Type B pancreatic cell (in vitro differentiated cells): Measurements from ENCODE around the gene PYGO1. TPM values are rescaled to one million over a fixed set of nuclear protein-coding genes. Genes with fewer than 3 reads are reported as not detected.
A peak's percentile ranks its signal among the peaks of the same experiment; 100 is the strongest.

ENCODE experiments used
- DNase-seq: peaks from one replicate; pipeline ENCODE4 v3.0.0; 2021; ENCODE audit warnings: mixed read lengths; ENCODE audit not compliant: unreplicated experiment; ENCODE audit errors: extremely low spot score
- H3K27ac Mint-ChIP-seq: 2 replicates; pipeline ENCODE4 v1.8.0; 2021; ENCODE audit warnings: mild to moderate bottlenecking, mixed read lengths
- H3K27me3 Mint-ChIP-seq: 2 replicates; pipeline ENCODE4 v1.8.0; 2021; ENCODE audit warnings: mixed read lengths
- H3K36me3 Mint-ChIP-seq: 2 replicates; pipeline ENCODE4 v1.8.0; 2021; ENCODE audit warnings: mixed read lengths
- H3K4me1 Mint-ChIP-seq: one replicate; pipeline ENCODE4 v1.8.0; 2021; ENCODE audit warnings: mixed read lengths; ENCODE audit not compliant: unreplicated experiment
- H3K4me3 Mint-ChIP-seq: 2 replicates; pipeline ENCODE4 v1.8.0; 2021; ENCODE audit warnings: mild to moderate bottlenecking, mixed read lengths
- H3K9me3 Mint-ChIP-seq: 2 replicates; pipeline ENCODE4 v1.8.0; 2021; ENCODE audit warnings: mixed read lengths
- CTCF ChIP-seq: fragments of 200-600 bp; sonication (generic); conservative IDR thresholded peaks from 2 replicates; pipeline ENCODE4 v1.5.0; 2021; ENCODE audit warnings: antibody characterized with exemption, mild to moderate bottlenecking
- total RNA-seq: library from RNA; stranded (reverse); gene quantifications from 2 replicates; pipeline ENCODE4 v1.2.1, GENCODE V29; 2021; ENCODE audit warnings: low replicate concordance

PYGO1 gene
- total RNA-seq, 1 donor from 2014 or later, result 29.0 TPM

DNA sequence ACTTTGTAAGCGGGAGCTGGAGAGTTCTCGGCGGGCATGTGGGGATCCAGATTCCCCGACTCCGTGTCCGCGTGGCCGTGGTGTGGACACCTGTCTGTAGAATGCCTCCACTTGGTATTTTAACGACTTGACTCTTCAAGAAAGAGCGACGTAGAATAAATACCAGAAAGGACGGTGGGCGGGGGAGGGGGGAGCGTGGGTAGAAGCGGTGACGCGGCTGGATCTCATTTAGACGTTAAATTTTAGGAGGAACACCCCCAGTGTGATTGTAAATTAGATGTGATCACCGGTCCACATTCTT lies 620 bp upstream of the PYGO1 start:
- TF ChIP-seq CTCF, result no peak
- no peaks in the 10 kb centered on the region for H3K36me3 Mint-ChIP-seq
- no peak for DNase-seq
- no peaks in the 10 kb centered on the region for H3K4me1 Mint-ChIP-seq
- H3K27me3 Mint-ChIP-seq, result peaks cover 3% of the 10 kb centered on the region
- peak overlapping the region; percentile 69 for H3K27ac Mint-ChIP-seq
- H3K4me3 Mint-ChIP-seq, result peak overlapping the region; percentile 85
- no peaks in the 10 kb centered on the region for H3K9me3 Mint-ChIP-seq

GRCh38 chr15:55587321-55588069 lies 650 bp downstream of the PYGO1 start:
- DNase-seq, result peak; percentile 81
- Mint-ChIP-seq H3K9me3 (no peaks in the 10 kb centered on the region), H3K36me3 (peaks cover 5% of the 10 kb centered on the region), H3K4me1 (peaks cover 7% of the 10 kb centered on the region), H3K27me3 (peaks cover 3% of the 10 kb centered on the region), H3K27ac (no peak overlapping the region), H3K4me3 (no peak overlapping the region)
- no peak for TF ChIP-seq CTCF

DNA sequence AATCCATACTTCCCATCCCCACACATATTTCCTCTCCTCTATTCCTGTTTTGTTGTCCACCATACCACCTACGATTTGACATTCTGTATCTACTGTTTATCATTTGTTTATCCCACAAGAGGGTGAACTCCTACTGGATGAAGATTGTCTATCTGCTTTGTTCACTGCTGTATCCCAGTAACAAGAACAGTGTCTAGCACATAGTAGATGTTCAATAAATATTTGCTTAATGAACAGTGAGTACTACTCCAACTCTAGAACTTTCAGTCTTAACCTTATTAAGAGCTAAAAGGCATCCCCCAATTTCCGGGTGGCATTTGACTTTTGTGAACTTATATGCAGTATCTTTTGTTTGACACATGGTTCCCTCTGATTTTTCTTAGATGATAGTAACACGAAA lies 1.3 kb downstream of the PYGO1 start:
- Mint-ChIP-seq H3K27ac (no peak overlapping the region), H3K36me3 (peaks cover 8% of the 10 kb centered on the region), H3K27me3 (peaks cover 3% of the 10 kb centered on the region), H3K4me3 (no peak overlapping the region), H3K4me1 (peaks cover 10% of the 10 kb centered on the region), H3K9me3 (no peaks in the 10 kb centered on the region)
- no peak for TF ChIP-seq CTCF
- no peak for DNase-seq

GRCh38 chr15:55576943-55577342 lies 11.2 kb downstream of the PYGO1 start:
- H3K36me3 Mint-ChIP-seq, result peaks cover 13% of the 10 kb centered on the region
- TF ChIP-seq CTCF, result no peak
- H3K9me3 Mint-ChIP-seq, result no peaks in the 10 kb centered on the region
- H3K27me3 Mint-ChIP-seq, result no peaks in the 10 kb centered on the region
- H3K4me3 Mint-ChIP-seq, result no peak overlapping the region
- peaks cover 13% of the 10 kb centered on the region for H3K4me1 Mint-ChIP-seq
- no peak overlapping the region for H3K27ac Mint-ChIP-seq
- DNase-seq, result no peak

DNA sequence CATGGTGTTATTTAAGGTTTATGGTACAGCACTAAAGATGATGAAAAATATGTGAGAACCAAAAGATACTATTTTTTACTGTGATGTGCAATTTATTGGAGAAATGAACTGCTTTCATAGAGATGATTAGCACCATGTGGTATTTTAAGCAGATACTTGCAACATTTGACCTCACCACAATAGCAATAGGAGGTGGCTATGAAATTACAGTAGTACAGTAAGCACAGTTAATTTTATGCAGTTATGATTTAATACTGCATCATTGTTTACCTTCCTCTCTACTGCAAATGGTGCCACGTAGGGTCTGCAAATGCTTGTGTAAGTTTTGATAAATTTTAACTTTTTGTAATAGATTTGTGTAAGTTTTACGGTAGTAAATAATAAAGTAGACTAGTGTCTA lies 14.0 kb downstream of the PYGO1 start:
- Mint-ChIP-seq H3K27ac (no peak overlapping the region), H3K4me1 (no peaks in the 10 kb centered on the region)
- TF ChIP-seq CTCF, result no peak

More for the DNA sequence above, 14.0 kb downstream of the PYGO1 start:
- Mint-ChIP-seq H3K9me3 (peaks cover 4% of the 10 kb centered on the region), H3K27me3 (no peaks in the 10 kb centered on the region), H3K36me3 (peaks cover 30% of the 10 kb centered on the region), H3K4me3 (no peak overlapping the region)
- DNase-seq, result no peak
